PC-3 (cell line): ENCODE data around the gene ARHGEF28.

Experiments
- CTCF ChIP-seq: fragments of 300-600 bp; sonication (generic); conservative IDR thresholded peaks from 2 replicates; pipeline ENCODE4 v1.5.1; 2017; ENCODE audit warnings: antibody characterized with exemption, low read depth, mild to moderate bottlenecking, low read length
- EZH2 ChIP-seq: fragments of 300-600 bp; sonication (generic); IDR thresholded peaks from one replicate; pipeline ENCODE4 v1.6.1; 2017; ENCODE audit warnings: antibody characterized with exemption, mild to moderate bottlenecking, low read length; ENCODE audit not compliant: unreplicated experiment

- TF ChIP-seq EZH2 (no peak), CTCF (no peak)
These were observed 317.4 kb downstream of the ARHGEF28 start for GRCh38 chr5:73943397-73943796.
